ENCODE data around the gene ABHD14A.

DNA sequence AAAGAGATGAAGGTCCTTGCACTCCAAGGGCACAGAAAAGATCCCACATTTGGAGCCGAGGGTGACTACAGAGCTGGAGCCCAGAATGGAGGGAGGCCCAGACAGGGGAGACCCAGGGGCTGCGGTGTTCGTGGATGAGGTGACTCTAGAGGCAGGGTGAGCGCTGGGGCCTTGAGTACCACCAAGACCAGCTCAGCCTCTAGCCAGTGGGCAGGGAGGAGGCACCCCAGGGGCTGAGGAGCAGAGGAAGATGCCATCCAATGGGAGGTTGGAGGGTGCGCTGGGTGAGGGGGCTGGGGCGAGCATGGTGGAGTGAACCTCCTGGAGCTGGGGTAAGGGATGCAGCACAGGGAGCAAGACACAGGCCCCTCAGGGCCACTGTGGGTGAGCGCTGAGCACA is 46.4 kb upstream of the ABHD14A start:
- no peak for TF ChIP-seq CTCF (IDR thresholded peaks at IDR 0.05)
- TF ChIP-seq POLR2A (IDR thresholded peaks at IDR 0.05): no peak

Measured in testis (tissue), 2 donors.